Esophagus muscularis mucosa (tissue), 4 donors: ENCODE data around the gene MFSD11. TPM values are rescaled to one million over a fixed set of nuclear protein-coding genes. Genes with fewer than 3 reads are reported as not detected.

ENCODE experiments used
- DNase-seq: peaks from one replicate; pipeline ENCODE4 v3.0.0-alpha.2; 2017; ENCODE audit errors: extremely low spot score
- H3K27ac ChIP-seq, 4 donors: fragments of 200-600 bp; sonication (generic); replicated peaks in 1 of 4; 1 replicate in 3 of 4; 2 replicates in 1 of 4; pipeline ENCODE4 v1.5.1; 2016 to 2019; ENCODE audit warnings: mild to moderate bottlenecking in 1 of 4
- H3K27me3 ChIP-seq, 4 donors: fragments of 200-600 bp; sonication (generic); one replicate each; pipeline versions ENCODE4 v1.5.1 to v1.6.0; 2016 to 2019
- H3K36me3 ChIP-seq, 4 donors: fragments of 200-600 bp; sonication (generic); one replicate each; pipeline ENCODE4 v1.5.1; 2016 to 2019
- H3K4me1 ChIP-seq, 4 donors: fragments of 200-600 bp; sonication (generic); one replicate each; pipeline ENCODE4 v1.5.1; 2016 to 2019
- H3K4me3 ChIP-seq, 4 donors: fragments of 200-600 bp; sonication (generic); 1 replicate in 2 of 4; 2 replicates in 2 of 4; pipeline ENCODE4 v1.5.1; 2016 to 2019; ENCODE audit warnings: mild to moderate bottlenecking in 4 of 4, moderate library complexity in 1 of 4
- H3K9me3 ChIP-seq, 4 donors: fragments of 200-600 bp; sonication (generic); 1 replicate in 3 of 4; 2 replicates in 1 of 4; pipeline ENCODE4 v1.5.1; 2016 to 2019
- EP300 ChIP-seq: sonication (generic); formaldehyde crosslinking; IDR thresholded peaks from one replicate; pipeline ENCODE4 v1.6.1; 2017; ENCODE audit warnings: antibody characterized with exemption
- POLR2A ChIP-seq: fragments of 450-650 bp; IDR thresholded peaks from one replicate; pipeline ENCODE4 v1.6.1; 2017; ENCODE audit warnings: antibody characterized with exemption, moderate library complexity, mild to moderate bottlenecking, low read depth
- POLR2AphosphoS5 ChIP-seq, 2 donors: sonication (generic); formaldehyde crosslinking; IDR thresholded peaks; one replicate each; pipeline ENCODE4 v1.6.1; 2017; ENCODE audit warnings: antibody characterized with exemption in 2 of 2
- WGBS: methylation state at CpG from one replicate; pipeline ENCODE4 v1.1.5; 2018; 5-methylcytosine and 5-hydroxymethylcytosine counted together
- intact Hi-C: fragments of 100-400 bp; cut with DNase I; formaldehyde crosslinking; loops from one replicate; pipeline ENCODE4 v1.15.1; 2023
- total RNA-seq, 4 donors: library from RNA; depleted of rRNA; stranded (reverse); fragments of >200 nt; gene quantifications; one replicate each; pipeline versions ENCODE4 v1.1.0 to v1.2.1, GENCODE V29; 2016
- TF ChIP-seq, protein P1 (sequence below), 3 experiments: fragments of 200-600 bp in 2 of 3; fragments of 450-650 bp in 1 of 3; sonication (generic) in 2 of 3; IDR thresholded peaks; one replicate each; pipeline ENCODE4 v1.5.1; 2017 to 2019; ENCODE audit warnings: antibody characterized with exemption in 3 of 3, mild to moderate bottlenecking in 2 of 3, moderate library complexity in 1 of 3

Gene MFSD11
- total RNA-seq, 4 donors from 2014 or later, result 17.1 to 22.4 (median 18.8) TPM

DNA sequence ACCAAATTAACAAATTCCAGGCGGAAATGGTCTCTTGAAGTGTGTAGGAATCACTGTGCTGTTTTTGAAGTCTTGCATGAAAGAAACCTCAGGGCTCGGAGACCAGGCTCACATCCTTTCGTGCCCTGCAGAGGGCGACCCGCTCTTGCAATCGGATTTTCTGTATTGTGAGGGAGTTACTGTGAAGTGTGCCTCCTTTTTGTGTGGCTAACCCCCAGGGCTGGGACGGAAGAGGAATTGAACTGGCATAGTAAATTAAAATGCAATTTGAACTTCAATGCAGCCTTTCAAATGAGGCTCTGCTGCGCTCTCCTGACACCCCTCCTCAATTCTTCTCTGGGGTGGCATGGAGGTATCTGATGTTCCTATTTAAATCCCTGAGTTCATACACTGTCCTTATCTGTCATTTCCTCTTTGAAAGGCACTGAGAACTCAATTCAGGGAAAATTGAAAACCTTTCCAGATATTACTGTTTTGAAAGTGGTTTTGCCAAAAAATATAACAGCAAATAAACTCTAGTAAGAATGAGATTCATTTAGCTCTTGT is 78.7 kb downstream of the MFSD11 start:
- Histone ChIP-seq H3K4me3 (no peak overlapping the region), H3K27ac (no peak overlapping the region), H3K27me3 (peaks cover 0 to 45% (median 0%) of the 10 kb centered on the region in 4 donors), H3K4me1 (no peaks in the 10 kb centered on the region), H3K9me3 (no peaks in the 10 kb centered on the region), H3K36me3 (no peaks in the 10 kb centered on the region)
- 9% methylated on average over 8 of the region's 8 CpGs for WGBS
- no peak for DNase-seq
- intact Hi-C loops, result no loop called here
- TF ChIP-seq, protein P1, sequence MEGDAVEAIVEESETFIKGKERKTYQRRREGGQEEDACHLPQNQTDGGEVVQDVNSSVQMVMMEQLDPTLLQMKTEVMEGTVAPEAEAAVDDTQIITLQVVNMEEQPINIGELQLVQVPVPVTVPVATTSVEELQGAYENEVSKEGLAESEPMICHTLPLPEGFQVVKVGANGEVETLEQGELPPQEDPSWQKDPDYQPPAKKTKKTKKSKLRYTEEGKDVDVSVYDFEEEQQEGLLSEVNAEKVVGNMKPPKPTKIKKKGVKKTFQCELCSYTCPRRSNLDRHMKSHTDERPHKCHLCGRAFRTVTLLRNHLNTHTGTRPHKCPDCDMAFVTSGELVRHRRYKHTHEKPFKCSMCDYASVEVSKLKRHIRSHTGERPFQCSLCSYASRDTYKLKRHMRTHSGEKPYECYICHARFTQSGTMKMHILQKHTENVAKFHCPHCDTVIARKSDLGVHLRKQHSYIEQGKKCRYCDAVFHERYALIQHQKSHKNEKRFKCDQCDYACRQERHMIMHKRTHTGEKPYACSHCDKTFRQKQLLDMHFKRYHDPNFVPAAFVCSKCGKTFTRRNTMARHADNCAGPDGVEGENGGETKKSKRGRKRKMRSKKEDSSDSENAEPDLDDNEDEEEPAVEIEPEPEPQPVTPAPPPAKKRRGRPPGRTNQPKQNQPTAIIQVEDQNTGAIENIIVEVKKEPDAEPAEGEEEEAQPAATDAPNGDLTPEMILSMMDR (IDR thresholded peaks at IDR 0.05), result peak in 2 of 3 experiments; percentile 25 to 38
- TF ChIP-seq POLR2A, result no peak
- TF ChIP-seq POLR2AphosphoS5 (IDR thresholded peaks at IDR 0.05), result no peak

DNA sequence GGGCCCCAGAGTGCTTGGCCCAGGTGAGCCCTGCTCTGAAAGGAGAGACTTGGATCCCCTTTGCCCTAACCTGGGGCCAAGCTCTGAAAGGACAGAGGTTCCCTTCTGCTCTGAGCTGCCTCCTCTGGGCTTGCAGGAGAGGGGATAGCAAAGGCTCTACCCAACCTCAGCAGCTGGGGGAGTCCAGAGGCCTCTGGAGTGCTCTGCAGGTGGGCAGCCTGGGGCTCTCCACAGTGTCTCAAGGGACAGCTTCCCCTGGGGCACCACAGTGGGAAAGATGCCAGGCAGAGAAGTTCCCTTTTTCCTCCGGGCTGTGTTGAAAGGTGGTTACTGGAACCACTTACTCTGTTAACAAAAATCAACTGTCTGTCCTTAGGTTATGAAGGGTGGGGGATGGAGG is 82.1 kb downstream of the MFSD11 start:
- no peak overlapping the region for H3K4me3 ChIP-seq
- H3K4me1 ChIP-seq, result no peaks in the 10 kb centered on the region
- H3K9me3 ChIP-seq, result no peaks in the 10 kb centered on the region
- H3K27ac ChIP-seq, result no peak overlapping the region
- TF ChIP-seq, protein P1 (IDR thresholded peaks at IDR 0.05), result no peak
- TF ChIP-seq EP300 (no peak), POLR2A (no peak), POLR2AphosphoS5 (IDR thresholded peaks at IDR 0.05) (no peak)
- no peak for DNase-seq
- H3K27me3 ChIP-seq, result peaks cover 0 to 42% (median 0%) of the 10 kb centered on the region in 4 donors
- H3K36me3 ChIP-seq, result no peaks in the 10 kb centered on the region
- intact Hi-C loops, result no loop called here
- WGBS, result 7% methylated on average over 1 of the region's 1 CpG

DNA sequence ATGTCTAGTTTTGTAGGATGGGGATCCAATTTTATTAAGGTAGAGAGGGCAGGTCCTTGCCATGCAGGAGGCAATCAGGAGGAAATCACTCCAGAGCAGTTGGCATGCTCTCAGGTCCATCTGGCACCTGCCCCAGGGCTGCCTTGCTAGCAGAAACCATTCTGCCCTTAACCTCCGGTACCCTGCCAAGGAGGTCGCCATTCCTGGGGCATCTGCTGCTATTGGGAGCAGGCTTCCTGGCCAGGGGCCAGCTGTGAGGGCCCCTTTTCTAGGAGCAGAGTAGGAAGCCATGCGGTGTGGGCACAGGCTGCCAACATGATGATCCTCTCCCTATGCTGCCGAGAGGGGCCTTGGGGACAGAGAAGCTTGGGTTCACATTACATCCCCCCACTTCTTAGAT is 82.6 kb downstream of the MFSD11 start:
- Histone ChIP-seq H3K27ac (no peak overlapping the region), H3K9me3 (no peaks in the 10 kb centered on the region), H3K4me1 (no peaks in the 10 kb centered on the region), H3K4me3 (no peak overlapping the region), H3K27me3 (peaks cover 0 to 39% (median 0%) of the 10 kb centered on the region in 4 donors), H3K36me3 (no peaks in the 10 kb centered on the region)
- DNase-seq, result no peak
- TF ChIP-seq EP300 (no peak), POLR2AphosphoS5 (IDR thresholded peaks at IDR 0.05) (no peak), POLR2A (no peak)
- TF ChIP-seq, protein P1 (IDR thresholded peaks at IDR 0.05), result no peak
- intact Hi-C loops, result no loop called here
- WGBS, result 74% methylated on average over 2 of the region's 4 CpGs

DNA sequence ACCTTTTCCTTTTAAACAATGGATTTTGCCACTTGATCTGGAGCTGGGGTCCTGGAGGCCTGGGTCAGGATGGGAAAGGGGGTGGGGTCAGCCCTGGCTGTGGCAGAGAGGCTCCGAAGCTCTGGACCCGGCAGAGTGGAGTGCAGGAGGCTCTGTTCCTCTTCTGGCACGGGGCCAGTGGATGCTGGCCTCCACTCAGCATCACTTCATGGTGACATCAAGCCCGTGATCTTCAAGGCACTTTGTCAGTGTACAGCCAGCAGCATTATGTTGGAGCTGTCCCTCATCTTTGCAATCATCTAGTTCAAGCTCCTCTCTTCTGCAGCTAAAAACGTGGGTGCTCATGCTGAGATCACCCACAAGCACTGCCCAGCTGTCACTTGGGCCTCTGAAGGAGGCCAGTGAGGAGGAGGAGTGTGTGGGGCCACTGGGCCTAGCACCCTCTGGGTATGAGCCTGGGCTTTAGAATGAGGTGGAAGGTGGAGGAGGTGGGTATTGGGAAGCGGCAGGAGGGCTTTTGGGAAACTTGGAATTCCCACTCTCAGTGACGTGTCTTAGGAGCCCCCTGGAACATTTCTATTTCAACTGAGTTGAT is 84.4 kb downstream of the MFSD11 start:
- Histone ChIP-seq H3K4me1 (no peaks in the 10 kb centered on the region), H3K4me3 (no peak overlapping the region), H3K27me3 (peaks cover 0 to 35% (median 0%) of the 10 kb centered on the region in 4 donors), H3K27ac (no peak overlapping the region), H3K36me3 (no peaks in the 10 kb centered on the region), H3K9me3 (no peaks in the 10 kb centered on the region)
- TF ChIP-seq POLR2A (no peak), EP300 (no peak), POLR2AphosphoS5 (IDR thresholded peaks at IDR 0.05) (no peak)
- TF ChIP-seq, protein P1 (IDR thresholded peaks at IDR 0.05), result no peak
- WGBS, result 69% methylated on average over 6 of the region's 7 CpGs
- DNase-seq, result no peak
- intact Hi-C loops, result no loop called here

DNA sequence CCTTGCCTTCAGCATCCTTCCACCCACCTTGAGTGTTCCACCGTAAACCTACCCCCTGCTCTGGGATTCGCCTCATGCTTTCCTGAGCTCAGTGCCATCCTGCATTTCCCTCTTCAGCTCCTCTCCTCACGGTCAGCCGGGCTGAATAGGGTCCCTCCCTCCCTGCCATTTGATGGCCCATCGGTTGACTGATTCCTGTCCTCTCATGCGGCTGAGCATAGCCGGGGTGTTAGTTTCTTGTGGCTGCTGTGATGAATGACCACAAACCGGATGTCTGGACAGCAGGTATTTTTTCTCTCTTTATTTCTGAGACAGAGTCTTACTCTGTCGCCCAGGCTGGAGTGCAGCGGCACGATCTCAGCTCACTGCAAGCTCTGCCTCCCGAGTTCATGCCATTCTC is 86.2 kb downstream of the MFSD11 start:
- Histone ChIP-seq H3K36me3 (no peaks in the 10 kb centered on the region), H3K27me3 (peaks cover 0 to 29% (median 0%) of the 10 kb centered on the region in 4 donors), H3K9me3 (no peaks in the 10 kb centered on the region), H3K4me1 (no peaks in the 10 kb centered on the region), H3K4me3 (no peak overlapping the region), H3K27ac (no peak overlapping the region)
- intact Hi-C loops, result no loop called here
- TF ChIP-seq POLR2A, result no peak
- TF ChIP-seq POLR2AphosphoS5 (IDR thresholded peaks at IDR 0.05), result no peak
- TF ChIP-seq, protein P1 (IDR thresholded peaks at IDR 0.05), result no peak
- no peak for TF ChIP-seq EP300
- 76% methylated on average over 12 of the region's 12 CpGs for WGBS
- DNase-seq, result no peak
